HG03139 (cell line): ENCODE measurements around the gene SERPINB13.
"Not testable (repeated sequence)": the region's sequence is repeated elsewhere in the genome, so short reads cannot be mapped to it uniquely, and the experiment has no call there.

Experiments
- ATAC-seq: cut with Tn5 transposase; IDR thresholded peaks from one replicate; pipeline ENCODE4 v1.9.1; 2021; ENCODE audit not compliant: unreplicated experiment

Gene SERPINB13

GRCh38 chr18:63588909-63589308 lies 1.8 kb downstream of the SERPINB13 start:
- no peak for ATAC-seq

DNA sequence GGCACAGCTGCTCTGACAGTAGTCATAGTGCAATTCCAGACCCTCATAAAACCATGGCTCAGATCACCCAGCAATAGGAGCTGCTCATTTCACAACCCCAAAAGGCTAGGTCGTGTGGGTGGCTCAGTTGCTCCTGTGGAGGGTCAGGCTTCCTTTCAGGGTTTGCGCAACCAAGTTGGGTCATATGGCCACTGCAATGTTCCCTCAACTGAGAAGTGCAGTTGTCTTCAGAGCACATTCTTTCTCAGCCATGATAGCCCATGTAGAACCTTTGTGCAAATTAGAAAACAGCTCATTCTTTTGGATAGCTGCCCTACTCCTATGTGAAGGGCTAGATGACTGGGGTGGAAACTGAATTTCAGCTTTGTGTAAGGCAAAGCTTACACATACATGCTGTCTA lies 3.2 kb downstream of the SERPINB13 start:
- no peak for ATAC-seq

DNA sequence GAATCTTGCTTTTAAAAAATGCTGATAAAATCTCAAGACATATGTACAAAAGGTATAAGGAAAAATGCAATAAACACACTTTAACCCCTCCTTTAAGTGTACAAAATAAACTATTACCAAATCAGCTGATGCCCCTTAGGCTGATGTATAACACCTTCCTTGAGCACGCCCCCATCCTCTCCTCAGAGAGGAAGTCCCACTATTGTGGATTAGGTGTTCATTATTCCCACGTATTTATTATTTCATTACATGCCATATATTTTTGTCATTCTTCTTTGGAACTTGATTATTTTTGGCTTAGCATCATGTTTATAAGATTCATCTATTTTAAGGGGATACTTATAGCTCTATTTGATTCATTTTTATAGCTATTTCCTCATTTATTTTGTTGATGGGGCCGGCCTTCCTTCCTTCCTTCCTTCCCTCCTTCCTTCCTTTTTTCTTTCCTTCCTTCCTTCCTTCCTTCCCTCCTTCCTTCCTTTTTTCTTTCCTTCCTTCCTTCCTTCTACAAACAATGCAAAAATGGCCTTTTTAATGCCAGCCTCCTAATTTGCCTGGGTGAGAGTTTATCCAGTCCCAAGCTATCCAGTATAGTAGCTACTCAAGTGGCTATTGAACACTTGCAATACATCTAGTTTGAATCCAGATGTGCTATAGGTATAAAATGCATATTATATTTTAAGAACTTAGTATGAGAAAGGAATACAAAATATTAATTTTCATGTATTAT lies 4.0 kb downstream of the SERPINB13 start:
- no peak for ATAC-seq

- no peak for ATAC-seq
These were observed 4.6 kb downstream of the SERPINB13 start for GRCh38 chr18:63591725-63592124.

GRCh38 chr18:63592471-63592870 lies 5.3 kb downstream of the SERPINB13 start:
- no peak for ATAC-seq

DNA sequence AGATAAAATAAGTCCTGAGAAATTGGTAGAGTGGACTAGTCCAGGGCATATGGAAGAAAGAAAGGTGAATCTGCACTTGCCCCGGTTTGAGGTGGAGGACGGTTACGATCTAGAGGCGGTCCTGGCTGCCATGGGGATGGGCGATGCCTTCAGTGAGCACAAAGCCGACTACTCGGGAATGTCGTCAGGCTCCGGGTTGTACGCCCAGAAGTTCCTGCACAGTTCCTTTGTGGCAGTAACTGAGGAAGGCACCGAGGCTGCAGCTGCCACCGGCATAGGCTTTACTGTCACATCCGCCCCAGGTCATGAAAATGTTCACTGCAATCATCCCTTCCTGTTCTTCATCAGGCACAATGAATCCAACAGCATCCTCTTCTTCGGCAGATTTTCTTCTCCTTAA lies 9.8 kb downstream of the SERPINB13 start:
- no peak for ATAC-seq

DNA sequence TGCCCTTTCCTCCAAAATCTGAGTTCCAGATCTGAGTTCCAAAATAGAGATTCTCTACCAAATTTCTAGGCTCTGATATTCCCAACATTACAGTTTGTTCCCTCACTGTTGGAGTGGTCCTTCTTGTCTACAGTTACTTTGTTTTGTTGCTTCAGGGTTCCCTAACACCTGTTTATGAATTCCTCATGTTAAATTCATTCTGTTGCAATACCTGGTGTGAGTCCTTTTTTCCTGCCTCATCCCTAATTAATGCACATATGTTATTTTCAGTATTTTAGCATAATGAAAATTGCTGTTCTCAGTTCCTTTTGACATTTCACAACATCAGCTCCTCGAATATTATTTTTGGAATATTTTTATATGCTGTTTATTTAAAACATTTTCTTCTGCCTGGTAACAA lies 16.2 kb downstream of the SERPINB13 start:
- ATAC-seq, result no peak

DNA sequence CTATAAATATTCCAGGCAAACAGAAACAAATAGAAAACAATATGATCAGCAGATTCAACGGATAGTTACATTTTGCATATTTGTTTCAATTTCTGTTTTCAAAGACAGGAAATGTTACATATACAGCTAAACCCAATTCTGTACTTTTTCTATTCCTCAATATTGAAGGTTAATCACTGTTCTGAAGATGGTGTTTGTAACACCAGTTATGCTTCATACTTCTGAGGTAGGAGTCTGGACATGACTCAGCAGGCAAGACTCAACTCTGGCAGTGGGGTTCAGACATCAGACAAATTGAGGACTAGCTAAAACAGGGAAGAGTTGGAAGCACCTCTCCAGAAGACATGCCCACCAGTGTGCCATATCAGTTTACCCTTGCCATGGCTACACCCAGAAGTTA lies 16.6 kb downstream of the SERPINB13 start:
- peak; percentile 96 for ATAC-seq

DNA sequence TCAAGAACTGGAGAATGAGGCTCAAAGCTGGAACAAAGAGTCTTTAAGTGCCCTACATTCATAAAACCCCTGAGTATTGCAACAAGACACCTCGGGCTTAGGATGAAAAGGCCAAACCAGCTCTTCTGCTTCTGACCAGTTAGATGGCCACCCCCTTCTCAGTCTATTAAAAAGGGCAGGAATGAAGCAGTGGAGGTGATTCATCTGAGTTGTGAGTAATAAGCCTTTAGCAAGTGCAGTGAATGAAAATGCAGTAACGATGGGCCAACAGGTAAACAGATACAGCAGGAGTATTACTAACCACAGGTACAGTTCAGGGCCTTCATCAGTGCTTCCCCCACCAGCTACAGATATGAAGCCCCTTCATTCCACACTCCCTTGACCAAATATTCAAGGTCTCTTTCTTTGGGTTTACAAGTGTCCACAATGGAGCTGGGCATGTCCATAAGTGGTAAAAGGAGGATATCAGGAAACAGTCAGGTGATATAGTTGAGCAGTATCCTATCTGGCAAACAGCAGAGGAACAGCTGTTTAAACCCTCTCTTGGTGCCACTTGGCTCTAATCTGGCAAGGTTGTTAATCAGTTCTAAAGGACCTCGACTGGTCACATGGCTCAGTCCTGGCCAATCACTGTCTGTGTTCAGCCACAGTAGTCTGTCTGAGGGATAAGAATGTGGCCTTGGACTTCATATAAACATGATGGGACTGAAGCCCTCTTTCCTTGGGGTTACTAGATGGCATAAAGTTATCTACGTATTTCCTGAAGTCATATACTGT lies 17.8 kb downstream of the SERPINB13 start:
- no peak for ATAC-seq

GRCh38 chr18:63606526-63606925 lies 19.4 kb downstream of the SERPINB13 start:
- ATAC-seq, result no peak

DNA sequence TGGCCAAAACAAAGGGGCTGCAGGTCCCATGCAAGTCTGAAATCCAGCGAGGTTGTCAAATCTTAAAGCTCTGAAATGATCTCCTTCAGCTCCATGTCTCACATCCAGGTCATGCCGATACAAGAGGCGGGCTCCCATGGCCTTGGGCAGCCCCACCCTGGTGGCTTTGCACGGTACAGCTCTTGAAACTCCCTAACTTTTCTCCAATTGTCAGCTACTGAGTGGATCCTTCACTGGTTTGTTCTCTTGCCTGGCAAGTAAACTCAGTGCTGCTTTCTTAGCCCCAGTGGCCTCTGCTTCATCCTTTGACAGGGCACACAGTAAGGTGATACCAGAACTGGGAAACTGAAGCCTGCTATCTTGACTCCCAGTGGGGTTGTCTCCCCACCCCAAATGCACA lies 26.3 kb downstream of the SERPINB13 start:
- no peak for ATAC-seq

- no peak for ATAC-seq
These were observed 30.1 kb downstream of the SERPINB13 start for GRCh38 chr18:63617049-63617914.

DNA sequence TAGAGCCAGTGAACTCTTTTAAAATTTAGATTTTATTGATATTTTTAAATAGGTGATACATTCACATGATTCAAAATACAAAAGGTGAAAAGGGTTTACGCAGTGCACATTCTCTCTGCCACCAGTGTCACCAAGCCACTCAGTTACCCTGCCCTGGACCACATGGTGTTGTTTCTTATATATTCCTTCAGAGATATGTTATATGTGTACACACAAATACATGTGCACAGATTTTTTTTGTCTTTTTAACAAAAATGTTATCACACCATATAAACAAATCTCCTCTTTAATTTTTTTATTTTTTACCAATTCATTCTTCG lies 30.7 kb downstream of the SERPINB13 start:
- no peak for ATAC-seq

GRCh38 chr18:63619661-63620060 lies 32.5 kb downstream of the SERPINB13 start:
- ATAC-seq, result no peak

DNA sequence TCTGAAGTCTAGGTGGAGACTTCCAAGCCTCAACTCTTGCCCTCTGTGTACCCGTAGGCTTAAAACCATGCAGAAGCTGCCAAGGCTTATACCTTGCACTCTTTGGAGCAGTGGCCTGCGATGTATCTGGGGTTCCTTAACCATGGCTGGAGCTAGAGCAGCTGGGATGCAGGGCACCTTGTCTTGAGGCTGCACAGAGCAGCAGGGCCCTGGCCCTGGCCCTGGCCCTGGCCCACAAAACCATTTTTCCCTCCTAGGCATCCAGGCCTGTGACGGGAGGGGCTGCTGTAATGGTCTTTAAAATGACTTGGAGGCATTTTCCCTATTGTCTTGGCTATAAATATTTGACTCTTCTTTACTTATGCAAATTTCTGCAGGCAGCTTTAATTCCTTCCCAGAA lies 37.7 kb downstream of the SERPINB13 start:
- ATAC-seq, result no peak

GRCh38 chr18:63626431-63626830 lies 39.3 kb downstream of the SERPINB13 start:
- ATAC-seq, result no peak

DNA sequence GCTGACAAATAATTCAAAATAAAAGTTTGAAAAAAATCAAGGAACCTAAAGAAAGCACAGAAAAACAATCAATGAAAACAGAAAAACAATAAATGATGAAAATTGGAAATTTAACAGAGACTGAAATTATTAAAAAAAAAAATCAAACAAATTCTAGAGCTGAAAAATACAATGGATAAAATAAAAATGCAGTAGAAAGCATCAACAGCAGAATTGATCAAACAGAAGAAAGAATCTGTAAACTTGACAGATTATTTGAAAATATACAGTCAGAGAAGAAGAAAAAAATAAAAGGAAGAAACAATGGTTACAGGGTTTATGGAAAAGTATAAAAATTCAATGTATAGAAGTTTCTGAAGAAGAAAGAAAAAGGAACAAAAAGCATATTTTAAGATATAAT lies 40.7 kb downstream of the SERPINB13 start:
- ATAC-seq, result no peak

DNA sequence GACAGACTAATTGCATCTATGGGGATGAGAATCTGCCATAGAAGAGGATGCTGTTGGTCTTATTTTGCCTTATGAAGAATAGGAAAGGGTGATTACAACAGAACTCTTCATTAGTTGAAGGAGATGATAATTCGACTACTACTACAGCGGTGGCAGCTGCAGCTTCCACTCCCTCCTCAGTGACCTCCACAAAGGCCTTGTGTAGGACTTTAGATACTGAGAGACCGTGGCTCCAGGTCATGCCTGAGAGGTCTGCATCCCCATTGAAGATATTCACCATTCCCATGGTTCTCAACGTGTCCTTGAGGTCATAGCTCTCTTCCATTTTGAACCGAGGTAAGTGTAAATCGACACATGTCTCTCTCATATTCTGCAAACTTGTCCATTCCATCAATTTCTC lies 50.6 kb downstream of the SERPINB13 start:
- no peak for ATAC-seq

GRCh38 chr18:63641157-63641680 lies 54.1 kb downstream of the SERPINB13 start:
- not testable (repeated sequence) for ATAC-seq

DNA sequence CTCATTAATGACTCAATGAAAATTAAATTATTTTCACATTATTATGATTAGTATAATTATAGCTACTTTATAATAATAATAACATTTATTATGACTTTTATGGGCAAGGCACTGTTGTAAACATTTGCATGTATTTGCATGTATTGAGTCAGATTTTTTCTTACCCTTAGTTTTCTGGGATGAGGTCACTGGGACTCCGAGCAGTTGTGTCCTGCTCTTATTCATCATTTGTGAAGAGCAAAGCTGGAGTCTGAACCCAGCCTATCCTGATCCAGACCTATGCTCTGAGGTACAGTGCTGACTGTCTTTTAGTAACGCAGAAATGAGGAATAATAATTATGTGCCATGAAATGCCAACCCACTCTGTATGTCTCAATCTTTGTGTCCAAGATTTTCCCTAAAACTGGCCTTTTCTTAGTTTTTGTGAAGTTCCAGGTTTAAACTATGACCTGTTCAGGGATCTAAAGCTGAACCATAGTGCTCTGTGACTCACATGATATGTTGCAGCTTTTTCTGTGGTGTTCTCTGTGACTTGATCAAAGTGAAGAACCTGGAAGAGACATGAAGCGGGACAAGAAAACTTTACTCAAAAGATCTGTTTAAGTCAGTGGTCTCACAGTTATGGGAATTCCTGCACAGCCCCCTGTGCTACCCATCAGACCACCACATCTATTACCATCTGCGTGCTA lies 55.7 kb downstream of the SERPINB13 start:
- ATAC-seq, result not testable (repeated sequence)

- ATAC-seq, result not testable (repeated sequence)
These were observed 57.0 kb downstream of the SERPINB13 start, which contains the start of gene SERPINB4 for GRCh38 chr18:63644142-63644541. Gene SERPINB4, minus strand, starts transcription at chr18:63644256. Its CDS starts 679 bp downstream, at chr18:63643577.
